K562 (cell line): Measurements from ENCODE around the gene SLC35F5. TPM values are rescaled to one million over a fixed set of nuclear protein-coding genes. Genes with fewer than 3 reads are reported as not detected.

Experiments
- CBFB ChIP-seq: sonication (generic); formaldehyde crosslinking; IDR thresholded peaks from 2 replicates; pipeline ENCODE4 v1.4.0; 2020; ENCODE audit warnings: mild to moderate bottlenecking, missing genetic modification reagents
- CREB5 ChIP-seq: fragments of 250-450 bp; sonication (Bioruptor Pico); IDR thresholded peaks from 2 replicates; pipeline ENCODE4 v1.5.0; 2020; ENCODE audit warnings: mild to moderate bottlenecking
- HDAC8 ChIP-seq: fragments of 450-650 bp; IDR thresholded peaks from 2 replicates; pipeline ENCODE4 v1.6.1; 2016; ENCODE audit warnings: mild to moderate bottlenecking, missing genetic modification characterization, moderate library complexity, missing compliant biosample characterization
- KAT2B ChIP-seq: IDR thresholded peaks from one replicate; pipeline ENCODE4 v1.6.1; 2012; ENCODE audit warnings: low read depth, mild to moderate bottlenecking, control low read depth, inconsistent platforms, low read length, moderate library complexity
- MITF ChIP-seq: IDR thresholded peaks from 2 replicates; pipeline ENCODE4 v1.6.1; 2014; ENCODE audit warnings: antibody characterized with exemption
- MYBL2 ChIP-seq, 2 experiments: fragments of 450-650 bp in 1 of 2; sonication (generic) in 1 of 2; formaldehyde crosslinking in 1 of 2; IDR thresholded peaks; 2 replicates each; pipeline versions ENCODE4 v1.6.1 to v1.8.1; 2017 to 2022; ENCODE audit warnings: borderline replicate concordance in 1 of 2, inconsistent platforms in 1 of 2, low read depth in 1 of 2, mild to moderate bottlenecking in 1 of 2, missing genetic modification reagents in 1 of 2, moderate library complexity in 1 of 2
- PHB ChIP-seq: fragments of 250-450 bp; sonication (Bioruptor Pico); IDR thresholded peaks from 2 replicates; pipeline ENCODE4 v1.5.0; 2021
- PPARD ChIP-seq: fragments of 250-450 bp; sonication (Bioruptor Pico); IDR thresholded peaks from 2 replicates; pipeline ENCODE4 v1.8.0; 2022; ENCODE audit warnings: inconsistent platforms, mild to moderate bottlenecking, moderate library complexity
- RAD51 ChIP-seq: fragments of 450-650 bp; IDR thresholded peaks from 2 replicates; pipeline ENCODE4 v1.7.1; 2016; ENCODE audit warnings: low read depth, mild to moderate bottlenecking, borderline replicate concordance
- RREB1 ChIP-seq: fragments of 250-450 bp; sonication (Bioruptor Pico); IDR thresholded peaks from 2 replicates; pipeline ENCODE4 v1.4.0; 2020
- SMAD4 ChIP-seq: fragments of 250-450 bp; sonication (Bioruptor Pico); conservative IDR thresholded peaks from 2 replicates; pipeline ENCODE4 v1.8.0; 2021; ENCODE audit warnings: inconsistent platforms, mild to moderate bottlenecking, moderate library complexity
- SMC3 ChIP-seq: conservative IDR thresholded peaks from 2 replicates; pipeline ENCODE4 v1.6.1; 2011; ENCODE audit warnings: low read depth, low read length, improper control_type of control experiment; ENCODE audit not compliant: insufficient read depth
- SREBF2 ChIP-seq: sonication (generic); formaldehyde crosslinking; IDR thresholded peaks from 2 replicates; pipeline ENCODE4 v1.4.0; 2020; ENCODE audit warnings: mild to moderate bottlenecking, missing genetic modification reagents
- STAT5A ChIP-seq: IDR thresholded peaks from 2 replicates; pipeline ENCODE4 v1.6.1; 2012; ENCODE audit warnings: low read length, inconsistent platforms, borderline replicate concordance
- ZBTB1 ChIP-seq: sonication (generic); formaldehyde crosslinking; IDR thresholded peaks from 2 replicates; pipeline ENCODE4 v1.8.1; 2023; ENCODE audit warnings: missing genetic modification reagents, low read depth, mild to moderate bottlenecking, borderline replicate concordance
- ZBTB17 ChIP-seq: fragments of 450-650 bp; formaldehyde crosslinking; IDR thresholded peaks from 2 replicates; pipeline ENCODE4 v1.4.0; 2020; ENCODE audit warnings: mild to moderate bottlenecking
- ZNF224 ChIP-seq: sonication (generic); formaldehyde crosslinking; IDR thresholded peaks from 2 replicates; pipeline ENCODE4 v1.8.0; 2022; ENCODE audit warnings: mild to moderate bottlenecking, missing genetic modification reagents
- ZNF3 ChIP-seq: fragments of 250-450 bp; sonication (Bioruptor Pico); IDR thresholded peaks from 2 replicates; pipeline ENCODE4 v1.5.0; 2021; ENCODE audit warnings: mild to moderate bottlenecking, moderate library complexity
- ZNF57 ChIP-seq: fragments of 450-650 bp; formaldehyde crosslinking; IDR thresholded peaks from 2 replicates; pipeline ENCODE4 v1.4.0; 2020; ENCODE audit warnings: mild to moderate bottlenecking, moderate library complexity
- ZNF717 ChIP-seq: fragments of 250-450 bp; sonication (Bioruptor Pico); IDR thresholded peaks from 2 replicates; pipeline ENCODE4 v1.5.0; 2021
- polyA plus RNA-seq, 8 experiments: library from polyadenylated mRNA; depleted of rRNA in 4 of 8; stranded (reverse) in 5 of 8; unstranded in 3 of 8; fragments of >200 nt; fragmentation: Nextera tagmentation in 2 of 8; fragmentation: Illumina TruSeq in 1 of 8; extraction: Ambion mirVana in 2 of 8; extraction: Trizol in 1 of 8; gene quantifications; 2 replicates each; pipeline versions ENCODE4 v1.2.1 to v1.2.3, GENCODE V29; 2011 to 2014; ENCODE audit warnings: inconsistent platforms in 1 of 8, missing spikeins in 1 of 8
- total RNA-seq, 7 experiments: library from RNA; depleted of rRNA in 6 of 7; stranded (reverse); fragments of >200 nt in 6 of 7; fragmentation: Illumina TruSeq in 2 of 7; extraction: Trizol in 2 of 7; gene quantifications; 2 replicates each; pipeline versions ENCODE4 v1.2.1 to v1.2.3, GENCODE V29; 2011 to 2021; ENCODE audit warnings: low replicate concordance in 1 of 7

SLC35F5 gene
- total and polyA plus RNA-seq, 9 of the 15 experiments (the other 6 are each of a cell fraction or from before 2014, with no cell fraction given), result 4.9 to 50.7 (median 30.5) TPM

GRCh38 chr2:113756355-113757137 is at the start of gene SLC35F5 (continued):
- TF ChIP-seq RREB1 (peak; percentile 64; the same call in 1 of the 2 replicates), STAT5A (no peak), MITF (peak; percentile 13; the same call in 1 of the 2 replicates), ZNF717 (CRISPR knock-in tag) (no peak), HDAC8 (tag) (no peak), ZBTB1 (CRISPR knock-in tag) (no peak), PPARD (no peak), ZNF57 (CRISPR knock-in tag) (no peak; the same call in 1 of the 2 replicates), SMAD4 (no peak; the same call in 1 of the 2 replicates), KAT2B (no peak), ZNF224 (CRISPR knock-in tag) (no peak), ZNF3 (CRISPR knock-in tag) (no peak), SMC3 (no peak), SREBF2 (CRISPR knock-in tag) (no peak), PHB (CRISPR knock-in tag) (no peak), CBFB (CRISPR knock-in tag) (no peak), ZBTB17 (CRISPR knock-in tag) (no peak; the same call in 1 of the 2 replicates), RAD51 (no peak), MYBL2 (IDR thresholded peaks at IDR 0.05; ENCODE audit: low read depth) (no peak), MYBL2 (CRISPR knock-in tag; IDR thresholded peaks at IDR 0.05; ENCODE audit: borderline replicate concordance) (no peak), CREB5 (CRISPR knock-in tag) (no peak)
